GM23338 (cell line): ENCODE data around the gene WIPF3. TPM values are rescaled to one million over a fixed set of nuclear protein-coding genes. Genes with fewer than 3 reads are reported as not detected.

ENCODE experiments used
- ATAC-seq: fragments of 200-7000 bp; cut with Tn5 transposase; 3 replicates; pipeline ENCODE4 v1.9.1; 2020
- DNase-seq: peaks from one replicate; pipeline ENCODE4 v3.0.0-alpha.2; 2015; ENCODE audit warnings: low spot score
- H2AFZ ChIP-seq: fragments of 200-600 bp; sonication (generic); 2 replicates; pipeline ENCODE4 v1.8.0; 2016; ENCODE audit warnings: antibody characterized with exemption, mild to moderate bottlenecking, moderate library complexity
- H3F3A ChIP-seq: fragments of 200-600 bp; sonication (generic); replicated peaks from 2 replicates; pipeline ENCODE4 v1.8.0; 2017; ENCODE audit warnings: antibody characterized with exemption, mixed run types, low read depth
- H3K27ac ChIP-seq: fragments of 200-600 bp; sonication (generic); 2 replicates; pipeline ENCODE4 v1.6.1; 2016; ENCODE audit warnings: low read depth
- H3K27me3 ChIP-seq: fragments of 200-600 bp; sonication (generic); 2 replicates; pipeline ENCODE4 v1.8.0; 2016; ENCODE audit warnings: mild to moderate bottlenecking, mixed run types, moderate library complexity; ENCODE audit not compliant: insufficient read depth
- H3K36me3 ChIP-seq: fragments of 200-600 bp; sonication (generic); 2 replicates; pipeline ENCODE4 v1.8.0; 2016; ENCODE audit warnings: mild to moderate bottlenecking; ENCODE audit not compliant: insufficient read depth
- H3K4me1 ChIP-seq: fragments of 200-600 bp; sonication (generic); 2 replicates; pipeline ENCODE4 v1.8.0; 2016; ENCODE audit warnings: mild to moderate bottlenecking, moderate library complexity; ENCODE audit not compliant: insufficient read depth
- H3K4me2 ChIP-seq: fragments of 200-600 bp; sonication (generic); 2 replicates; pipeline ENCODE4 v1.7.1; 2017; ENCODE audit warnings: mixed run types
- H3K4me3 ChIP-seq: fragments of 200-600 bp; sonication (generic); 2 replicates; pipeline ENCODE4 v1.6.1; 2016; ENCODE audit warnings: mixed run types
- H3K79me2 ChIP-seq: fragments of 200-600 bp; sonication (generic); replicated peaks from 2 replicates; pipeline ENCODE4 v1.8.0; 2017; ENCODE audit warnings: mild to moderate bottlenecking; ENCODE audit not compliant: insufficient read depth
- H3K9me2 ChIP-seq: fragments of 200-600 bp; sonication (generic); 2 replicates; pipeline ENCODE4 v1.8.0; 2017; ENCODE audit not compliant: insufficient read depth
- H4K20me1 ChIP-seq: fragments of 200-600 bp; sonication (generic); replicated peaks from 2 replicates; pipeline ENCODE4 v1.8.0; 2017; ENCODE audit warnings: mild to moderate bottlenecking; ENCODE audit not compliant: insufficient read depth
- H3K27ac Mint-ChIP-seq: 2 replicates; pipeline ENCODE4 v1.8.0; 2020; ENCODE audit warnings: inconsistent platforms, mild to moderate bottlenecking, moderate library complexity, mixed read lengths
- H3K27me3 Mint-ChIP-seq: 3 replicates; pipeline ENCODE4 v1.8.0; 2022; ENCODE audit warnings: low read depth, mild to moderate bottlenecking, moderate library complexity, mixed read lengths, inconsistent platforms; ENCODE audit not compliant: insufficient read depth, poor library complexity
- H3K36me3 Mint-ChIP-seq: 3 replicates; pipeline ENCODE4 v1.8.0; 2021; ENCODE audit warnings: low read depth, mild to moderate bottlenecking, inconsistent platforms, moderate library complexity, mixed read lengths
- H3K4me1 Mint-ChIP-seq: 3 replicates; pipeline ENCODE4 v1.8.0; 2020; ENCODE audit warnings: mild to moderate bottlenecking, inconsistent platforms, mixed read lengths
- H3K4me3 Mint-ChIP-seq: 3 replicates; pipeline ENCODE4 v1.8.0; 2021; ENCODE audit warnings: moderate library complexity, mild to moderate bottlenecking, inconsistent platforms, mixed read lengths
- H3K9me3 Mint-ChIP-seq: 3 replicates; pipeline ENCODE4 v1.8.0; 2020; ENCODE audit warnings: moderate library complexity, mild to moderate bottlenecking, inconsistent platforms, mixed read lengths
- CREB1 ChIP-seq: fragments of 250-450 bp; sonication (Bioruptor Pico); IDR thresholded peaks from 2 replicates; pipeline ENCODE4 v1.5.0; 2020; ENCODE audit warnings: low read depth, mild to moderate bottlenecking, moderate library complexity
- CTCF ChIP-seq, 2 experiments: fragments of 200-600 bp in 1 of 2; sonication (generic) in 1 of 2; conservative IDR thresholded peaks; 2 replicates each; pipeline versions ENCODE4 v1.5.1 to v1.6.1; 2016 to 2017; ENCODE audit warnings: antibody characterized with exemption in 2 of 2, low read depth in 2 of 2, mild to moderate bottlenecking in 2 of 2, moderate library complexity in 1 of 2
- EZH2 ChIP-seq: fragments of 200-600 bp; sonication (generic); IDR thresholded peaks from one replicate; pipeline ENCODE4 v1.8.0; 2017; ENCODE audit warnings: antibody characterized with exemption, mild to moderate bottlenecking, low read depth; ENCODE audit not compliant: unreplicated experiment
- EZH2phosphoT487 ChIP-seq: fragments of 200-600 bp; sonication (generic); IDR thresholded peaks from one replicate; pipeline ENCODE4 v1.8.1; 2018; ENCODE audit warnings: antibody characterized with exemption; ENCODE audit not compliant: unreplicated experiment
- JUNB ChIP-seq: IDR thresholded peaks from one replicate; pipeline ENCODE4 v1.6.1; 2016; ENCODE audit warnings: antibody characterized with exemption; ENCODE audit not compliant: unreplicated experiment
- NANOG ChIP-seq: IDR thresholded peaks from 2 replicates; pipeline ENCODE4 v1.6.1; 2016; ENCODE audit warnings: antibody characterized with exemption, borderline replicate concordance
- POLR2AphosphoS5 ChIP-seq: IDR thresholded peaks from 2 replicates; pipeline ENCODE4 v1.6.1; 2016; ENCODE audit warnings: antibody characterized with exemption, low read depth
- STAT1 ChIP-seq: IDR thresholded peaks from one replicate; pipeline ENCODE4 v1.6.1; 2016; ENCODE audit warnings: antibody characterized with exemption; ENCODE audit not compliant: unreplicated experiment
- ZNF114 ChIP-seq: fragments of 250-450 bp; sonication (Bioruptor Pico); IDR thresholded peaks from 2 replicates; pipeline ENCODE4 v1.5.0; 2020; ENCODE audit warnings: mild to moderate bottlenecking, moderate library complexity
- ZNF331 ChIP-seq: fragments of 250-450 bp; sonication (Bioruptor Pico); IDR thresholded peaks from 2 replicates; pipeline ENCODE4 v1.5.0; 2020; ENCODE audit warnings: low read depth, mild to moderate bottlenecking, moderate library complexity
- ZNF462 ChIP-seq: fragments of 250-450 bp; sonication (Bioruptor Pico); IDR thresholded peaks from 2 replicates; pipeline ENCODE4 v1.5.0; 2020; ENCODE audit warnings: mild to moderate bottlenecking, moderate library complexity
- polyA plus RNA-seq: library from polyadenylated mRNA; unstranded; fragments of >200 nt; fragmentation: Nextera tagmentation; extraction: Ambion mirVana; gene quantifications from 2 replicates; pipeline ENCODE4 v1.2.1, GENCODE V29; 2016
- total RNA-seq: library from RNA; depleted of rRNA; stranded (reverse); fragments of >200 nt; shearing (Covaris generic); gene quantifications from 2 replicates; pipeline ENCODE4 v1.2.3, GENCODE V29; 2014
- TF ChIP-seq, protein P1 (sequence below): IDR thresholded peaks from 2 replicates; pipeline ENCODE4 v1.6.1; 2016; ENCODE audit warnings: antibody characterized with exemption
- TF ChIP-seq, protein P2 (sequence below): IDR thresholded peaks from one replicate; pipeline ENCODE4 v1.6.1; 2018; ENCODE audit warnings: antibody characterized with exemption; ENCODE audit not compliant: unreplicated experiment

WIPF3 gene
- total and polyA plus RNA-seq, 2 experiments from 2014 or later = 5.7 to 11.4 TPM

- no peaks in the 10 kb centered on the region for H3K36me3 Mint-ChIP-seq
- Histone ChIP-seq H2AFZ (peak overlapping the region; percentile 99), H3F3A (peaks cover 13% of the 10 kb centered on the region; the same call in 1 of the 2 replicates), H3K27ac (no peak overlapping the region), H3K4me2 (peak overlapping the region; percentile 88), H3K79me2 (no peaks in the 10 kb centered on the region), H3K4me3 (peak overlapping the region; percentile 79), H4K20me1 (no peaks in the 10 kb centered on the region; the same call in 1 of the 2 replicates), H3K9me2 (no peaks in the 10 kb centered on the region), H3K4me1 (no peaks in the 10 kb centered on the region; the same call in 1 of the 2 replicates), H3K27me3 (peaks cover 38% of the 10 kb centered on the region), H3K36me3 (no peaks in the 10 kb centered on the region)
- H3K4me1 Mint-ChIP-seq = peaks cover 9% of the 10 kb centered on the region
- DNase-seq (no peak), ATAC-seq (peak; percentile 17)
- H3K9me3 Mint-ChIP-seq = no peaks in the 10 kb centered on the region
- peak overlapping the region; percentile 73 for H3K4me3 Mint-ChIP-seq
- H3K27ac Mint-ChIP-seq = no peak overlapping the region
- peaks cover 23% of the 10 kb centered on the region for H3K27me3 Mint-ChIP-seq
- TF ChIP-seq EZH2phosphoT487 (no peak), ZNF114 (CRISPR knock-in tag) (no peak), CREB1 (CRISPR knock-in tag) (no peak), CTCF (conservative IDR thresholded peaks at IDR 0.05; ENCODE audit: low read depth in 2 of 2) (no peak), ZNF462 (CRISPR knock-in tag) (no peak), ZNF331 (CRISPR knock-in tag) (no peak), EZH2 (no peak), NANOG (no peak), JUNB (no peak), POLR2AphosphoS5 (no peak), STAT1 (no peak)
- TF ChIP-seq, protein P1, sequence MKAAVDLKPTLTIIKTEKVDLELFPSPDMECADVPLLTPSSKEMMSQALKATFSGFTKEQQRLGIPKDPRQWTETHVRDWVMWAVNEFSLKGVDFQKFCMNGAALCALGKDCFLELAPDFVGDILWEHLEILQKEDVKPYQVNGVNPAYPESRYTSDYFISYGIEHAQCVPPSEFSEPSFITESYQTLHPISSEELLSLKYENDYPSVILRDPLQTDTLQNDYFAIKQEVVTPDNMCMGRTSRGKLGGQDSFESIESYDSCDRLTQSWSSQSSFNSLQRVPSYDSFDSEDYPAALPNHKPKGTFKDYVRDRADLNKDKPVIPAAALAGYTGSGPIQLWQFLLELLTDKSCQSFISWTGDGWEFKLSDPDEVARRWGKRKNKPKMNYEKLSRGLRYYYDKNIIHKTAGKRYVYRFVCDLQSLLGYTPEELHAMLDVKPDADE = no peak
- TF ChIP-seq, protein P2, sequence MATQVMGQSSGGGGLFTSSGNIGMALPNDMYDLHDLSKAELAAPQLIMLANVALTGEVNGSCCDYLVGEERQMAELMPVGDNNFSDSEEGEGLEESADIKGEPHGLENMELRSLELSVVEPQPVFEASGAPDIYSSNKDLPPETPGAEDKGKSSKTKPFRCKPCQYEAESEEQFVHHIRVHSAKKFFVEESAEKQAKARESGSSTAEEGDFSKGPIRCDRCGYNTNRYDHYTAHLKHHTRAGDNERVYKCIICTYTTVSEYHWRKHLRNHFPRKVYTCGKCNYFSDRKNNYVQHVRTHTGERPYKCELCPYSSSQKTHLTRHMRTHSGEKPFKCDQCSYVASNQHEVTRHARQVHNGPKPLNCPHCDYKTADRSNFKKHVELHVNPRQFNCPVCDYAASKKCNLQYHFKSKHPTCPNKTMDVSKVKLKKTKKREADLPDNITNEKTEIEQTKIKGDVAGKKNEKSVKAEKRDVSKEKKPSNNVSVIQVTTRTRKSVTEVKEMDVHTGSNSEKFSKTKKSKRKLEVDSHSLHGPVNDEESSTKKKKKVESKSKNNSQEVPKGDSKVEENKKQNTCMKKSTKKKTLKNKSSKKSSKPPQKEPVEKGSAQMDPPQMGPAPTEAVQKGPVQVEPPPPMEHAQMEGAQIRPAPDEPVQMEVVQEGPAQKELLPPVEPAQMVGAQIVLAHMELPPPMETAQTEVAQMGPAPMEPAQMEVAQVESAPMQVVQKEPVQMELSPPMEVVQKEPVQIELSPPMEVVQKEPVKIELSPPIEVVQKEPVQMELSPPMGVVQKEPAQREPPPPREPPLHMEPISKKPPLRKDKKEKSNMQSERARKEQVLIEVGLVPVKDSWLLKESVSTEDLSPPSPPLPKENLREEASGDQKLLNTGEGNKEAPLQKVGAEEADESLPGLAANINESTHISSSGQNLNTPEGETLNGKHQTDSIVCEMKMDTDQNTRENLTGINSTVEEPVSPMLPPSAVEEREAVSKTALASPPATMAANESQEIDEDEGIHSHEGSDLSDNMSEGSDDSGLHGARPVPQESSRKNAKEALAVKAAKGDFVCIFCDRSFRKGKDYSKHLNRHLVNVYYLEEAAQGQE = no peak
Measured at GRCh38 chr7:29805886-29806207, 461 bp upstream of the WIPF3 start.
